Ovary (tissue), 3 donors: Measurements from ENCODE around the gene KCNK5.

ENCODE experiments used
- CTCF ChIP-seq, 3 donors: fragments of 450-650 bp in 2 of 3; fragments of 200-600 bp in 1 of 3; IDR thresholded peaks; one replicate each; pipeline versions ENCODE4 v1.5.1 to v1.8.0; 2016 to 2022; ENCODE audit warnings: antibody characterized with exemption in 3 of 3, mild to moderate bottlenecking in 1 of 3
- POLR2A ChIP-seq: fragments of 450-650 bp; IDR thresholded peaks from one replicate; pipeline ENCODE4 v1.6.1; 2017; ENCODE audit warnings: antibody characterized with exemption, mild to moderate bottlenecking, moderate library complexity
- donor health status: DM: no; HTN: no; CAD: no.

GRCh38 chr6:39224523-39225182 is 4.6 kb downstream of the KCNK5 start:
- TF ChIP-seq CTCF (IDR thresholded peaks at IDR 0.05) (no peak), POLR2A (no peak)
